ENCODE results near the gene PARVB. TPM values are rescaled to one million over a fixed set of nuclear protein-coding genes. Genes with fewer than 3 reads are reported as not detected.
A peak's percentile ranks its signal among the peaks of the same experiment; 100 is the strongest.

PARVB gene
- total and polyA plus RNA-seq, 2 of the 8 experiments (the other 6 are each of a cell fraction or from before 2014, with no cell fraction given), result 14.5 to 18.6 TPM

DNA sequence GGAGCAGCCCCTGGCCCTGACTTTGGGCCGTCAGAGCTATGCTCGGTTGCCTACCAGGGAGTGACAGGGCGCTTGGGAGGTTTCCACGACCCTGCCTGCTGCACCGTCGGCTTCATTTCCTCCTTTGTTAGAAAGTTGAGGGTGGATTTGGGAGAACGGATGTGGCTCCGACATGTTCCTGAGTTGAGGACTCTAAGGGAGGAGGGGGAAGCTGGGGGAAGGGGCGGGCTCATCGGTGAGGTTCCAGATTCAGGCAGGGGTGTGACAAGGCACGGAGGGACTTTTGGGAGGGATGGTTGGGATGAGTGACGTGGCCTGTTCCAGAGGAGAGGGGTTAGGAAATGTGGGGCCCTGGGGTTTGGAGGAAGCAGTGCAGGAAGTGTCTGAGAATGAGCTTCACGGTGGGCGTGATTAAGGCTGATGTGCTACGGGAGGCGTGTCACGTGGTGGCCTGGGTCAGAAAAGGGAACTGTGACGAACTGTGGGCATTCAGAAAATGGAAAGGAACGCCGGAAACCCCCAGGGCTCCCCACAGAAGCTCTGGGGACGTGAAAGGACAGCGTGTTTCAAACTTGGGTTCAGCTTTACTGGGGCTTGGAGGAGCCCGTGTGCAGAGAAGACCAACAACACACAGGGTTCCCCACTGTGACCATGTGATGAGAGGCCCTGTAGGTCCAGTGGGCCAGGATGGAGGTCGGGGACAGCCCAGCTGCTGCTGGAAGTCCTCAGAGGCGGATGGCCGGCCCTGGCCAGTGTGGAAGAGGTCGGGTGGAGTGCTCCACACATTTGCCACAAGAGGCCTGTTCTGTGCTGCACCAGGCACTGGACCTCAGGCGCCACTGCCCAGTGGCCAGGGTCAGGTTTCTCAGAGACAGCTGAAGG, 2.8 kb downstream of the PARVB start:
- peaks cover 3% of the 10 kb centered on the region; the same call in 1 of the 2 replicates for H3K23me2 ChIP-seq (ENCODE audit: low read depth, low read length)
- ChIA-PET POLR2A (ENCODE audit: partially characterized antibody) (no interaction called here), CTCF (ENCODE audit: partially characterized antibody) (interaction anchor here (0.8 to 3.3 kb wide), 6 partner anchors 12 to 101 kb away, joined by 3 to 13 read pairs (median 4); no protein-coding TSS in a partner anchor)
- H4K8ac ChIP-seq (ENCODE audit: extremely low read depth, insufficient read depth, low read length), result peak overlapping the region; percentile 76
- FAIRE-seq, result no peak
- no peak overlapping the region for H2BK120ac ChIP-seq (replicated peaks; ENCODE audit: low read depth, low read length)
- H4K91ac ChIP-seq (replicated peaks; ENCODE audit: insufficient read length, low read length), result peak overlapping the region; percentile 54
- H3K27ac ChIP-seq (ENCODE audit: low read depth, low read length), result no peak overlapping the region
- 0 out of 2 replicates have a peak overlapping the region, but pooled peaks have one; percentile 17 for H2BK12ac ChIP-seq (ENCODE audit: low read depth, low read length)
- H3K14ac ChIP-seq (ENCODE audit: insufficient read length), result no peak overlapping the region
- no peak overlapping the region for H3K4me3 ChIP-seq (ENCODE audit: extremely low read depth in 1 of 4, insufficient read depth in 2 of 4, low read depth in 3 of 4, low read length in 4 of 4)
- TF ChIP-seq SP1 (IDR thresholded peaks at IDR 0.05; ENCODE audit: low read depth, low read length) (no peak), NRF1 (IDR thresholded peaks at IDR 0.05; ENCODE audit: low read depth, low read length) (no peak), RFX5 (IDR thresholded peaks at IDR 0.05; ENCODE audit: borderline replicate concordance, low read depth, low read length) (no peak), HDAC6 (IDR thresholded peaks at IDR 0.05; ENCODE audit: low read depth, low read length) (no peak), EP300 (IDR thresholded peaks at IDR 0.05; ENCODE audit: borderline replicate concordance in 1 of 2, low read depth in 2 of 2, low read length in 2 of 2) (no peak), RBBP5 (IDR thresholded peaks at IDR 0.05; ENCODE audit: borderline replicate concordance, low read depth, low read length) (no peak), TBP (IDR thresholded peaks at IDR 0.05; ENCODE audit: low read depth, low read length) (no peak), SUZ12 (IDR thresholded peaks at IDR 0.05; ENCODE audit: low read length) (no peak)
- 0 out of 7 replicates have a peak overlapping the region, but pooled peaks of 1 of the 4 experiments have one; percentile 1 for H3K9ac ChIP-seq (replicated peaks in 1 of 4; ENCODE audit: extremely low read depth in 1 of 4, low read depth in 3 of 4, low read length in 3 of 4)
- H3K23ac ChIP-seq (ENCODE audit: insufficient read length), result no peak overlapping the region
- no peak overlapping the region for H2BK20ac ChIP-seq (ENCODE audit: low read length)
- H3K4me2 ChIP-seq (ENCODE audit: insufficient read depth in 1 of 2, low read depth in 2 of 2, low read length in 2 of 2), result no peak overlapping the region
- H3K79me1 ChIP-seq (ENCODE audit: low read depth, low read length), result no peaks in the 10 kb centered on the region; the same call in 1 of the 2 replicates
- no peak overlapping the region for H3K56ac ChIP-seq (replicated peaks; ENCODE audit: insufficient read length, low read depth, low read length)
- no peaks in the 10 kb centered on the region for H4K20me1 ChIP-seq (replicated peaks in 1 of 2; ENCODE audit: control insufficient read depth in 1 of 2, insufficient read depth in 2 of 2, low read length in 2 of 2)
- H2AK5ac ChIP-seq (ENCODE audit: low read depth, low read length), result peak overlapping the region; percentile 93; the same call in 1 of the 2 replicates
- no peak overlapping the region for H4K5ac ChIP-seq (ENCODE audit: insufficient read length, low read depth, low read length)
- H3K18ac ChIP-seq (ENCODE audit: extremely low read depth, low read length), result no peak overlapping the region
- H2BK5ac ChIP-seq (ENCODE audit: low read depth, low read length), result no peak overlapping the region
- DNase-seq (ENCODE audit: low read depth in 1 of 2, low spot score in 2 of 2), result no peak
- no peak overlapping the region for H3K4ac ChIP-seq (replicated peaks; ENCODE audit: insufficient read length, low read depth, low read length)
- no peak overlapping the region for H2AFZ ChIP-seq (ENCODE audit: low read length)
- H3K36me3 ChIP-seq (ENCODE audit: control insufficient read depth in 2 of 4, insufficient read depth in 4 of 4, low read length in 3 of 4), result no peaks in the 10 kb centered on the region
- peaks cover 0 to 8% (median 3%) of the 10 kb centered on the region in 4 experiments; a peak in 4 of 7 replicates for H3K27me3 ChIP-seq (replicated peaks in 1 of 4; ENCODE audit: control insufficient read depth in 3 of 4, extremely low read depth in 1 of 4, insufficient read depth in 3 of 4, low read length in 3 of 4)
- WGBS, 2 experiments (ENCODE audit: extremely low coverage in 1 of 2, insufficient coverage in 1 of 2, insufficient read length in 1 of 2, insufficient replicate concordance in 2 of 2, low coverage in 1 of 2, low lambda C conversion rate in 2 of 2, missing lambda C conversion rate in 1 of 2), result 88% methylated on average over 25 of the region's 28 CpGs; no CpG with 5 or more reads in 1 of the 2 experiments
- peaks cover 0 to 14% (median 2%) of the 10 kb centered on the region in 4 experiments; a peak in 4 of 7 replicates for H3K4me1 ChIP-seq (replicated peaks in 1 of 4; ENCODE audit: control insufficient read depth in 3 of 4, insufficient read depth in 4 of 4, low read length in 3 of 4)
- no peaks in the 10 kb centered on the region for H3K9me3 ChIP-seq (ENCODE audit: insufficient read depth in 2 of 2, low read depth in 1 of 2, low read length in 1 of 2)
- H3K79me2 ChIP-seq (ENCODE audit: control insufficient read depth in 1 of 2, insufficient read depth in 2 of 2, low read length in 2 of 2), result no peaks in the 10 kb centered on the region
- H2BK15ac ChIP-seq (ENCODE audit: low read length), result no peak overlapping the region
